TTC549 (cell line): ENCODE data around the gene ZFP91.

Source experiments
- FAIRE-seq: peaks from 2 replicates; lab custom pipeline; 2012; peaks lifted over from hg19 to GRCh38; lab: Jason Lieb, UNC

Gene ZFP91

DNA sequence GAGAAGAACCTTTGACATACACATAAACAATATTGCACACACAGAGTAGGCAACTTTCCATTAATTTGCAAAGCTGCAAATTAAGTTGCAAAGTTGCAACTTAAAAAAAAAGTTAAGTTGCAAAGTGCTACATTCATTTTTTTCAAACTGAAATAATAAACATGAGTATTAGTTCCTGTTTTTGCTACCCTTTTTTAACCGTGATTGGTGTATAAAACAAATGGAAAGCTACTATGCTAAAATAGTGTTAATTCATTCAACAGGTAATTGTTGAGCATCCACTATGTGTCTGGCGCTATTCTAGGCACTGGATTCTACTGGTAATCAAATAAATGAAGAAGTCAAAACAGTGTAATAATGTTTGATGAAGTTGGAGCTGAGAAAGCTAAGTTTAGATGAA, 8.1 kb downstream of the ZFP91 start:
- no peak for FAIRE-seq

DNA sequence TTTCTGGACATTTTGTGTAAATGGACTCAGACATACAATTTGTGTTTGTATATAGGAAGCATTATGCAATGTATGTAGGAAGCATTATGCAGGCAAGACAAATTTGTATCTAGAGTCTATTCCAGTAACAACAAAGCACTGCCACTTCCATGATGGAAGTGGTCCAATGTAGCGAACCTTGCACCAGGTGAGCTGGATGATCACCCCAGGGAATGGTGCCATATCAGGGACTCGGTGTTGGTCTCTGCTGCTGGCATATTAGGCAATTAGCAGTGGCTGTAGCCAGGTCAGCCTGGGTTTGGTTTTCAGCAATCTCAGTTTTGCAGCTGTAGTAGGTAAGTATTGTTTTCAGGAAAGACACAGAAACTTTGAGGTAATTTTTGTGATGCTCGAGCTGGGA, 12.8 kb downstream of the ZFP91 start:
- no peak for FAIRE-seq

DNA sequence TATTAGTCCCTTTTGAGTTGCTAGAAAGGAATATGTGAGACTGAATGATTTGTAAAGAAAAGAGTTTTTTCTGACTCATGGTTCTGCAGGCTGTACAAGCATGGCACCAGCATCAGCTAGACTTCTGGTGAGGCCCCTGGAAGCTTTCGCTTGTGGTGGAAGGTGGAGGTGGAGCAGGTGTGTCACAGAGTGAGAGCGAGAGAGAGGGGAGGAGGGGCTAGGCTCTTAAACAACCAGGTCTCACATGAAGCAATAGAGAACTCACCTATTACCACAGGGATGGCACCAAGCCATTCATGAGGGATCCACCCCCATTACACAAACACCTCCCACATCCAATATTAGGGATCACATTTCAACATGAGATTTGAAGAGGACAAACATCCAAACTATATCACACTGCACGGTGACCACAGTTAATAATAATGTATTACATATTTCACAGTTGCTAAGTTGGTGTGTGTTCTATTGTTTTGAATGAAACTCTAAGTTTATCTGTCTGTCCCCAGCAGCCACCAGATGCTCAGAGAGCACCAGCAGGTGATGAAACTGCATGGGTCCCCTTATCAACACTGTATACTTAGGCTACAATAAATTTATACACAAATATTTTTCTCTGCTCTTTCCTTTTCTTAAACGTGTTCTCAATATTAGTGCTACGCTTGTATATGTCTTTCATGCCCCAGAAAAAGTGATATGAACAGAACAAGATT, 14.1 kb downstream of the ZFP91 start:
- FAIRE-seq = no peak

DNA sequence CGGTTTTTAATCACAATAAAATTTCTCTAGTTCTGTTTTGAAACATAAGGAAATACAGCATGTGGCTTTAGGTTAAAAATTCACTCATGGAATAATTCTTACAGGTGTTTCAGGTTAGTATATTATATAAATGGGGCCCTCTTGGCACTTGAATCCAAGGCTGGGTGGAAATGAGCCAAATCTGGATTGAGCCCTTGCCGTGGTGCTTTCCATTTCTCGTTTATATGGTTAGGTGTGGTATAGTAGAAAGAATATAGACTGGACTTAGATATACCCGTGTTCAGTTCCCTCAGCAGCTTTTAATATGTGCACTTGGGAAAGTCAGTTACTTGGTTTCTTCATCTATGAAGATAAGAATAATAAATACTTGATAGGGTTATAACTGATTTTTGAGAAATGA, 16.0 kb downstream of the ZFP91 start:
- no peak for FAIRE-seq

DNA sequence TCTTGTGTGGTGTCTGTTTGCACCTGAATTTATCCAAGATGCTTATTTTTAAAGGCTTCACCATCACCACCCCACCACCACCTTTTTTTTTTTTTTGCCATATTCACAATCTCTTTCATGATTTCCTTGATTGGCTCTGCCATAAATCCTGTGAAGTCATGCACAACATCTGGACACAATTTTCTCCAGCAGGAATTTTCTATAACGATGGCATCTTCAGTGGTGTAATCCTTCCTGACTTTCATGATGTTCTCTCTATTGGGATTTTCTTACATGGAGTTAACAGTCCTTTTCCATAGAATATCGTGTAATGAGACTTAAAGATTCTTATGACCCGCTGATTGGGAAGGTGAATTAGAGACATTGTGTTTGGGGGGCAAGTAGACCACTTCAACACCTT, 17.8 kb downstream of the ZFP91 start:
- no peak for FAIRE-seq

DNA sequence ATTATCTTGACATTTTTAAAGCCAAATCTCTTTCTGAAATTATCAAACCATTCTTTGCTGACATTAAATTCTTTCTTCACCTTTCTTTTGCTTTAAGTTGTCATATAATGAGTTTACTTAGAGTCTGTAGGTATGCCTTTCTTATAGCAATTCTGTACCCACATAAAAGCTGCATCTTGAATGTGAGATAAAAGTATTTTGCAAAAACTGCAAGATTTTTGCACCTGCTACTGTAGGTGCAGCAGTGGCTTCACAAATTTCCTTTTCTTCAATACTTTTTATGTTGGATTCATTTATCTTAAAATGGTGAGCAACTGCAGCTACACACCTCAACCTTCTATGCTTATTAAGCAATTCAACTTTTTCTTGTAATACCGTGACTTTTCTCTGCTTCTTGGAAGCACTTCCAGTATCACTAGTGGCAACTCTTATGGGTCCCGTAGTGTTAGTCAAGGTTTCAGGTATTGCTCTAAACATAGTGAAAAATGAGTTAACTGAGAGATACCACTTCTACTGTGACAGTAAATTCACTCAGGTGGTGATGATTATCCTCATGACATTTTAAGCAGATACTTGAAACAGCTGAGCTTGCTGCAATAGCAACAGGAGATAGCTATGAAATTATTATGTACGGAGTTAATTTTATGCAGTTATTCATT, 18.8 kb downstream of the ZFP91 start:
- FAIRE-seq = no peak

DNA sequence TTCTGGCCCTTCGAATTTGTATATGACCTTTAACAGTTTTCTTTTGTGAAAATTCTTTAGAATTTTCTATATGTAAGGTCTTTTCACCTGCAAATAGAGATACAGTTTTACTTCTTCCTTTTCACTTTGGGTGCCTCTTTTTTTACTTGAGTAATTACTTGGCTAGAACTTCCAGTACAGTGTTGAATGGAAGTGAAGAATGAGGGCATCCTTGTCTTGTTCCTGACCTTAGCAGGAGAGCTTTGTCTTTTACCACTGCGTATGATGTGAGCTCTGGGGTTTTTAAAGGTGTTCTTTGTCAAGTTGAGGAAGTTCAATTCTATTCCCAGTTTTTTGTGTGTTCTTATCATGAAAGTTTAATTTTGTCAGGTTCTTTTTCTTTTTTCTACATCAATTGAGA, 21.6 kb downstream of the ZFP91 start:
- FAIRE-seq = no peak

DNA sequence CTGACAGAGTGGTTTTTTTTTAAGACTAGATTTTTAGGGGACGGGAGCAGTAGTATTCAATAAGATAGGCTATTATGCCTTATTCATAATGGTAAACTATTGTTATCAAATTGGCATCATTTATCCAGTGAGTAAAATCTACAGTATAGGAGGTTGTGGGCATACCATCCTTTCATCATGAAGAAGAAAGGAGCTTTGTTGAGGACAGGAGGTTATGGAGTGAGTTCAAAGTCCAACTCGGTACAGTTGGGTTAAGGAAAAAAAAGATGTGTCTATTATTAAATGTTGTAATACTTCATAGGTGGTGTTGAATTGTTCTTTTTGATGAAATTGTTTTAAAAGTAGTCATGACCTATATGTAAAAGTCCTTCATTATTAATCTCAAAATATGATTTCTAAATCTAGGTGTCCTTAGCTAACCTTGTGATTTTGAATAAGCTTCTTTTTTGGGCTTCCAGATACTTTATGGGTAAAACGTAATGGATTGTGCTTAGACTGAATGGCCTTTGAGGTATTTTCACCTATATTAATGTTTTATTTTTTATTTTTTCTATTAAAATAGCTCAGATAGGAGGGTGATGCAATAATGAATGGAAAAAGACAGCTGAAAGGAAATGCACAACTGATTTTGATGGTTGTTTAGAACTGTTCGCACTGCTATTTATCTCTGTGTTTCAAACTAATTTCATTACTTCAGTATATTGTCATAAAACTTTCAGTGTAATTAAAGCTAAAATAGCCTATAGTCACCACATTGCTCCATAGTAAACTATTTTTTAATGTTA, 28.3 kb downstream of the ZFP91 start:
- no peak for FAIRE-seq

DNA sequence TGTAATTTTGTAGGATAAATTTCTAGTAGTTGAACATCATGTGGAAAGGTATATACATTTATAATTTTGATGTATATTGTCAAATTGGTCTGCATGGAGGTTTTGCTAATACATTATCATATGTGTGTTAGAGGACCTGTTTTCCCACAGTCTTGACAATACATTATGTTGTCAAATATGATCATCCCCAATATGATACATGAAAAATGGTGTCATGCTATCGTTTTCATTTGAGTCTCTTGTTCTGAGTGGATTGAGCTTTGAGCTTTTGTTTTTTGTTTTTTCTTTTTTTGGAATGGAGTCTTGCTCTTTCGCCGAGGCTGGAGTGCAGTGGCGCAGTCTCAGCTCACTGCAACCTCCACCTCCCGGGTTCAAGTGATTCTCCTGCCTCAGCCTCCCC, 29.5 kb downstream of the ZFP91 start:
- FAIRE-seq = no peak

DNA sequence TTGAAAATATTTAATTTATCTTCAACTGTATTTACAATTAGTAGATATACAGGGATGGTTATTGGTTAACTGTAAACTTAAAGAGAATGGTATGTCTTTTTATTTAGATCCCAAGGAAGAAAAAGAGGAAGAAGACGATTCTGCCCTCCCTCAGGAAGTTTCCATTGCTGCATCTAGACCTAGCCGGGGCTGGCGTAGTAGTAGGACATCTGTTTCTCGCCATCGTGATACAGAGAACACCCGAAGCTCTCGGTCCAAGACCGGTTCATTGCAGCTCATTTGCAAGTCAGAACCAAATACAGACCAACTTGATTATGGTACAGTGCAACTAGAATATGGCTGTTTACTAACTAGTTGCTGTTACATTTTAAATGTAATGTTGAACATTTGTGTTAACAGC, 30.9 kb downstream of the ZFP91 start:
- no peak for FAIRE-seq

DNA sequence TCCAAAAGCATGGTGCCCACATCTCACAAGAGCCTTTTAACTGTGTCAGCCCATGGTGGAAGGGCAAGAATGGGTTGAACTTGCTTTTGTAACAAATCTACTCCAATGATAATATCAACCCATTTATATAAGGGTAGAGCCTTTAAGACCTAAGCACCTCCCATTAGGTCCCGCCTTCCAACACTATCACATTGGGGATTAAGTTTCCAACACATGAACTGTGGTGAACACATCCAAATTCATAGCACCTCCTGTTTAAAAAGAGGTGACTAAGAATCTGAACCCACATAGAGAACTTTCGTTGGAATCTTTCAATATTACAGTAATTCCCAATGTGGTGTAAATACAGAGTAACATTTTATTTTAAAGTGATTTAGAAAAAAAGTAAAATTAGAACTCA, 34.4 kb downstream of the ZFP91 start:
- FAIRE-seq = no peak

DNA sequence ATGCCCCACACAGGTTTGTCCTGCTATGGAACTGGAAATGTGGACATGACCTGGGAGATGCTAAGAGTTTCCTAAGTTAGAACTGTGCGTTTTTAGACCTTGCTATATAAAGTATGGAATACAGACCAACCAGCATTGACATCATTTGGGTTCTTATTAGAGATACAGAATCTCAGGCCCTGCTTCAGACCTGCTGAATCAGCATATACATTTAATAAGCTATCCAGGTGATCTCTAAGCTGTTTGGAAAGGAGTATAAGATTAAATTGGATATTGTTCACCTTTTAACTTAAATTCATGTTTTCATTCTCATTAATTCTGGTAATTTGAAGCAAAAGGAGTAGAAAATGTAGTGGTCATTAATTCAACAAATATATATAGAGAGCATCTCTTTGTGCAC, 36.7 kb downstream of the ZFP91 start:
- no peak for FAIRE-seq

DNA sequence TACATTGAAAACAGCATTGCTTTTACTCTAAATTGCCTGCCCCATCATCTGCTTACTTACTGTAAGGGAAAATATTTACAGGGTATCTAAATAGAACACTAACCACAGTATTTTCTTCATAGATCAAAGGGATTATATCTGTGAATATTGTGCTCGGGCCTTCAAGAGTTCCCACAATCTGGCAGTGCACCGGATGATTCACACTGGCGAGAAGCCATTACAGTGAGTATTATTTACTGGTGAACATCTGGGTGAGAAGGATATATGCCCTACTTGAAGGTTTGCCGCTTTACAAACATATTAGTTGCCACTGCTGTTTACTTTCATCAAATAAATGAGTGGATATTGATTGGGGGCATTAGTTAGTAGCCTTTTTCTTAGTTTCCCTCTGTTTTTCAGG, 37.7 kb downstream of the ZFP91 start:
- no peak for FAIRE-seq

DNA sequence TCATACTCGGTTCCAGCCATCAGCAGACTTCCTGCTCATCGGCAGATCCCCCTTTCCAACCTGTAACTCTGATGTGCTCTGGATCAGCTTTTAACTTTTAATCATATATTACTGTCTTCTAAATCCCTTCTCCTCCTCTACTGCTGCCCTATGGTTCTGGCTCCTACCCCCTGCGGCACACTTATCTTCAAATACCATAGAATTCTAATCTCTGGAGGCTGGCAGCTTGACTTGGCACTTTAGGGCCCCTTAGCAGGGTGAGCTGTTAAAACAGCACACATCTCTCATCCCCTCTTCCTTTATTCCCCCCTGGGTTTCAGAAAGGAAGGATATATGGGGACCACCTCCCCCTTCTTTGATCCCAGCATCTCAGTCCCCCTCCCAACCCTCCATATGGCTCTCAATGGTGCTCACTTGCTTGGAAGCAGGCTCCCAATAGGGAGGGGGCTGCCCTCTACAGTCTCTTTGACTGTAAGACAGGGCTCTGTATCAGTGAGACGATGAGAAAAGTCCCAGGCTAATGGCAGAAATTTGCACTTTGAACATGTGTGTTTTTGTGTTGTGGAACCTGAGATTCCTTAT, 39.2 kb downstream of the ZFP91 start:
- FAIRE-seq = no peak

DNA sequence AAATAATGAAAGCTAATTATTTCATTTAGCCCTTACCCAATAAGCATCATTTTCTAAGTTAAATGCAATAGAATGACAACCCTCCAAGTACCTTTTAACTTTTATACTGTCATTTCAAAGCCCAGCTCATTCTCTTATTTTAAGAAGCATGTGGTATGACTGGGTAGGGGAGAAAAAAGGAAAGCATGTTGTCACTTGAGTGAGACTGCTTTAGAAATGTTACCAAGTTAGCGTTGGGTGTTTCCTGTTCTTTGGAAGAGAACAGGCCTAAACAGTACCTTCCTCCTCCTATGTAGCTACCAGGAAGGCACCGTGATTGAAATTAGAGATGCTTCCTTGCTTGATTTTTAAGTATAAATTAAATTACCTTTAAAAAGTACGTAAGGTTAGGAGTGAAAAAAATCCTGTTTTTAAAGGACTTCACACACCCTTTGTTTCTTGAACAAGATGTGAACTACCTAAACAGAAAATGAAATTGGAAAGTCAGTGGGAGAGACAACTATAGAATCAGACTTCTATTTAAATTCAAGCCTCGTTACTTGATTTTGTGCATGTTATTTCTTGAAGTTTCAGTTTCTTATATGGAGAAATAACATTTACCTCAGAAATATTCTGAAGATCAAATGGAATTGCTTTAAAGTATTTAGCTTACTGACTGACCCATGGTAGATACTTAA, 42.9 kb downstream of the ZFP91 start:
- no peak for FAIRE-seq

DNA sequence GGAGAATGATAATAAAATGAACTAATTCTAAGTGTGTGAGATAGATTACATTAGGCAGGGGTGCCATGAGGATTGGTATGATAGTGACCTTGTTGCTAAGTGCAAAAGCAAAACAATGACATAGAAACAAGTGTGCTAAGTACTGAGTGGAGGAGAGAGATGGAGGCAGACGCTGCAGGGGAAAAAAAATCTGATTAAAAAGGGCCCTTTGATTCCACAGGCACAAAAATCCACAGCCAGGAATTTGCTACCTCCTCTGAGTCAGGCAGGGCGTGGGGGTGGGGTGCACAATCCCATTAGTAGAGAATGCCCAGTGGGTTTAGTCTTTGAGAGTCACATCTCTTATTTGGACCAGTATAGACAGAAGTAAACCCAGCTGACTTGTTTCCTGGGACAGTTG, 43.5 kb downstream of the ZFP91 start, which contains the start of gene CNTF:
CNTF (plus strand) TSS at position 322 of the 400 bp plus-strand sequence. CDS start 88 bp downstream, outside the sequence.
- no peak for FAIRE-seq

DNA sequence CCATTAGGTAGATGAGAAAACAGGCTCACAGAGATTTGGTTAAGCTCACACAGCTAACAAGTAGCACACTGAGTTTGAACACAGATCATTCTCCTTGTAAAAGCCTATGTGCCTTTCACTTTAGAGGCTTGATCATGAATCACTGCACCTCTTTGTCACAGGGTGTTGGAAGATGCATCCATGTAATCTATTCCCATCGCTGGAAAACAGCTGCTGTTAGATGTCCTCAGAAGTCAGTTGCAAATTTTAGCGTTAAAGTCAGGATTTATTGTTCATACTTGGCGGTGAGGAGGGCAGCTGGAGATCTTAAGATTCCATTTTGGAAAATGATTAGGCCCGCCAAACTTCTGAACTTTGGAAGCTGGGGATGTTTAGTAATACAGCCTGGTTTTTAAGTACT, 46.2 kb downstream of the ZFP91 start:
- no peak for FAIRE-seq

DNA sequence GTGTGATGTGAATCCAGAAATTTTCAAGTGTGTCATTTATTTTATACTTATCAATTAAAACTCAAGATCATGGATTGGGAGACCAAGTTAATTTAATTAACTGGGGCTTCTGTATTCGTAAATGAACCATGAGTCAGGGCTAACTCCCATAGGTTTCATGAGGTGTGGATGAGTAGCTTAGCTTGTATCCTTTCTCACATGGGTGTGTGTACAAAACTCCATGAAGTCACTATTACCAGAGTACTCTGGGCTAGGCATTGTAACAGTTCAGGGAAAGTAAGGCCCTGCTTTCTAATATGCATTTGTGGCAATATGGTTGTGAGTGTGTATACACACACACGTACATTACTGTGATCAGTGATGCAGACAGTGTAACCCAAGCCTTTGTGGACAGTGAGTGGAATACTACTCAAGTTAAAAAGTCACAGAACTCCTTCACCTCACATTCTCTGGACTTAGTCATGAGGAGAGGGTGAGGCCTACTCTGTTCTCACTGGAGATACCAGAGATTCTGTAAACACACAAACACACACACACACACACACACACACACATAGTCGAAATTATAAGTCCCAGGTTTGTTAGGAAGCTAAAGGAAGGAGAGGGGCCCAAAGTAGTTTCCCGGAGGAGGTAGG, 47.1 kb downstream of the ZFP91 start:
- no peak for FAIRE-seq

DNA sequence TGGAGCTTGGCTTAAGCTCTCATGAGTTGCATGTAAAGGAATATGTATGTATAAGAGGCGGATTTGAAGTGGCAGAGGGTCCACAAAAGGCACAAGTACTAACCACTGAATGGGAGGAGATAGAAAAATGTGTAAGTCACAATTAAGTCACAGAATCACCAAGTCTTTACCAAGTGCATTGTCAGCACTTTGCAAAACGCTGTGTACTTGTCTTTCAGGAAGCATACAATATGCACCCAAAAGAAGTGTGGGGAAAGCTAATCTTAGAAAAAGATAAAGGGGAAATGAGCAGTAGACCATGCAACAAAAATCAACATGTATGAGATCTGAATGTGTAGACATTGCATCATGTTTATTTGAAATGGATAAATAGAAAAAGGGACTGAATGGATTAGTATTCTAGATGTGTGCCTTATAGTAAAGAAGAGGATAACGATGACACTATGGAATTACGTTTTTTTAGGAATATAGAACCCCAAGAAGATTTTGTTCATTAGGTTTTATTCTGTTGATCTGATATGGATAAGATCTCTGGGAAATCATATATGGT, 48.1 kb downstream of the ZFP91 start:
- FAIRE-seq = no peak

DNA sequence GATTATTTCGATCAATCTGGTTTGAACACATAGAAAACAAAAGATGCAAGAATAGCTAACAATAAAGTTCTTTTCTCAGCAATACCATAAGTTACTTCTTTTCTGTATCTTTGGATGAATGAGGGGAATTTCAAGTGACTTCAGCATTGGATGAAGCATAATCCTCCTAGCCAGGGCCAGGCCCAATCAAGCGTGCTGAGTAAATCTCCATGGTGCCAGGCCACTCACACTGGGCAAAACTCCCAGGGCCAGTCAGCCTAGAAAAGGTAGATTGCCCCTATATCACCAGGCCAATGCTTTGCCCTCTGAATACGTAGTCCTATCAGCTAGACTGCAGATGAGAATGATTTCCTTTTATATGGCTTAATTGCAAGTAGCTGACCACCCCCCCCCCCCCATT, 49.6 kb downstream of the ZFP91 start:
- FAIRE-seq = no peak

DNA sequence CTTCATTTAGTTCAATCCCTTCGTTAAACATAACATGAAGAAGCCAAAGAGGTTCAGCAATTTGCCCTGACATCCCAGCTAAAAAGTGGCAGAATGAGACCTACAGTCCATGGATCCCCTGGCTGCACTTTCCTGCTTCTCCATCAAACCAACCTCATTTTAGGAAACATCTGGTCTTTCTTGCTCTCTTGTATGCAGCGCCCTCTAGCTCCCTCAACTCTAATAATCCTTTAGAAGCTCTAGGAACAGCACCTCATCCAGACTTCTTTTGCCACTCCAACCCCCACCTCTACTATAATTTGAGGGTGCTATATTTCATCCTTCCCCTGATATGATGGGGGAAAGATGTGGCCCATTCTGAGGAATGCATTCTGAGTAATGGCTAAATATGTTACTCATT, 51.0 kb downstream of the ZFP91 start:
- FAIRE-seq = no peak

DNA sequence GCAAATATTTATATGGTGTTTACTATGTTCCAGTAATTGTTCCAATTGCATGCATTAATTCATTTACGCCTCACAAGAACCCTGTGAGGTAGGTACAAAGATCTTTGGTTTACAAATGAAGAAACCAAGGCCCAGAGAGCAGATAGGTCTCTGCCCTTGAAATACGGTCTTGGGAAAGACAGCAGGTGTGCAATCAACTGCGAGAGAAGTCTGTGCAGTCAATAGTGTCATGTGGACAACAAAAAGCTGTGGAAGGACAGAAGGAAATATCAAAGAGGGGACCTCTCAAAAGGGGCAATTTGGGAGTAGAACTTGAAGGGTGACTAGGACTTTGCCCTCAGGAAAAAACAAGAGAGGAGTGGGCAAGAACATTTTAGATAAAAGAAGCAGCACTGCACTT, 52.5 kb downstream of the ZFP91 start:
- FAIRE-seq = no peak
